GM04503 (cell line): ENCODE measurements around the gene BTG1.
"Not testable (repeated sequence)": the region's sequence is repeated elsewhere in the genome, so short reads cannot be mapped to it uniquely, and the experiment has no call there.

Experiments
- DNase-seq: peaks from one replicate; pipeline ENCODE4 v3.0.0-alpha.2; 2012; ENCODE audit warnings: low read depth

The BTG1 gene

DNA sequence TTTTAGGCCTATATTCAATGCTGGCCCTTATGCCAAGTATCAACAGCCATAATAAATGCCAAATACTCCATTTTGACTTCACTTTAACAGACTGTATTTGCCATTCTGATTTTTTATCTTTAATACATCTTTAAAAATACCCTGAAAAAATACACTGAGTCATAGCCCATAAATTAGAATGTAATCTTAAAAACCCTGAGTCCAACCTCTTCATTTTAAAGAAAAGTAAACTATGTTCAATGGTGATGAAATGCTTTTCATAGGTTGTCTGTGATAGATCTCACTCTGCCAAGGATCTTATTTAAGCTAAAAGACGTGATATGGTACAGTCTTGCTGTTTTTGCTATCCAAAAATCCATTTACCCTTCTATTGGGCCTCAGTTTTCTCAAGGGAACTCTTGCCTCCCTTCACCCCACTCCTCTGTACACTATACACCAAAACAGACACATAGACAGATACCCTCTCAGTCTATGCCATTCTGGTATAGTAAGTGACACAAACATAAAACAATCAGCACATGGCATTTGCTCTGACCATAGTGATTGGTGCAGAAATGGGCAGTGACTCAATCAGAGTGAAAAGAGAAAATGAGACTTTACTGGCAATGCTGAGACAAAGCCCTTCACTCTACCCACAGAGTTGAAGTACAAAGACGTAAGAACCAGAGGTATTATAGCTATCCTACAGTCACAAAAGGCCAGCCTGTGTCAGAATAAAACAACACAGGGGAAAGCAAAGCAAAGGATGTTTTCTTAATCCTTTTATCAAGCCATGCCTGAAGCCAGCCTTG lies 49.1 kb downstream of the BTG1 start:
- DNase-seq = no peak

DNA sequence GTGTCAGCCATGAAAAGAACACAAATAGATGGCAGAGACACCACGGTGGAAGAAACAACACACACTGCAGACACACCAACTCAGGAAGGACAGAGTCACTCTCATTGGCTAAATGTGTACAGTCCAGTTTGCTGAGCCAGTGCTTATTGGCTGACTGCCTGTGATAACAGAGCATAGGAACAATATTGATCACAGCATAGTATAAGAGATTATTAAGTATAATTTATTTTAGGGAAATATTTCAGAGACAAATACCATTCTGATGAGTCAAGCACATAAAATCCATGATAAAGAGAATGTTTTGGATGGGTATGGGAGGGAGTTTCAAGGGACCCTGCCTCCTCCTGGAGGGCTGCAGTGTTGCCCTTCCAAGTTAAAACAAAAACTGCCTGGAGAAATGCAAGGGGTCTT lies 50.9 kb downstream of the BTG1 start:
- no peak for DNase-seq

DNA sequence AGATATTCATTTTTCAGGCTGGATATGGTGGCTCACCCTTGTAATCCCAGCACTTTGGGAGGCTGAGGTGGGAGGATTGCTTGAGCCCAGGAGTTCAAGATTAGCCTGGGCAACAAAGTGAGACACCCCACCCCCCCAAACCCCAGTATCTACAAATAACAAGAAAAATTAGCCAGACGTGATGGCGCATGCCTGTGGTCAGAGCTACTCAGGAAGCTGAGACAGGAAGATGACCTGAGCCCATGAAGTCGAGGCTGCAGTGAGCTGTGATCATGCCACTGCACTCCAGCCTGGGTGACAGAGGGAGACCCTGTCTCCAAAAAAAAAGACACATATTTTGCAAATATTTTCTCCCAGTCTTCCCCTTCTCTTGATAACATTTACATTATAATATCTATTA lies 51.3 kb downstream of the BTG1 start:
- DNase-seq = not testable (repeated sequence)
